ENCODE measurements around the gene SPX.
A peak's percentile ranks its signal among the peaks of the same experiment; 100 is the strongest.

The SPX gene

GRCh38 chr12:21539797-21540196 lies 13.7 kb downstream of the SPX start:
- DNase-seq = peak in 1 of 5 experiments; percentile 57

- no peak for DNase-seq
Measured at GRCh38 chr12:21541773-21542172, 15.7 kb downstream of the SPX start.

GRCh38 chr12:21542403-21542802 lies 16.3 kb downstream of the SPX start:
- no peak for DNase-seq

GRCh38 chr12:21543151-21543550 lies 17.1 kb downstream of the SPX start:
- DNase-seq = no peak

- DNase-seq = no peak
Measured at GRCh38 chr12:21545557-21545956, 19.5 kb downstream of the SPX start.

GRCh38 chr12:21546716-21547115 lies 20.6 kb downstream of the SPX start:
- DNase-seq = no peak

GRCh38 chr12:21547437-21547836 lies 21.3 kb downstream of the SPX start:
- no peak for DNase-seq

- no peak for DNase-seq
Measured at GRCh38 chr12:21551841-21552465, 25.9 kb downstream of the SPX start.

- DNase-seq = no peak
Measured at GRCh38 chr12:21552635-21553328, 26.7 kb downstream of the SPX start.

- DNase-seq = no peak
Measured at GRCh38 chr12:21553329-21553675, 27.2 kb downstream of the SPX start.

- DNase-seq = no peak
Measured at GRCh38 chr12:21558100-21558679, 32.1 kb downstream of the SPX start.

GRCh38 chr12:21559855-21560569 lies 33.9 kb downstream of the SPX start:
- peak in 1 of 5 experiments; percentile 58 for DNase-seq

- DNase-seq = peak in 1 of 5 experiments; percentile 60
Measured at GRCh38 chr12:21561158-21561557, 35.1 kb downstream of the SPX start.

- no peak for DNase-seq
Measured at GRCh38 chr12:21562859-21563258, 36.8 kb downstream of the SPX start.

- no peak for DNase-seq
Measured at GRCh38 chr12:21566223-21566906, 40.3 kb downstream of the SPX start.

- no peak for DNase-seq
Measured at GRCh38 chr12:21566907-21567394, 40.9 kb downstream of the SPX start.

GRCh38 chr12:21568115-21568514 lies 42.0 kb downstream of the SPX start:
- no peak for DNase-seq

- no peak for DNase-seq
Measured at GRCh38 chr12:21571046-21571445, 45.0 kb downstream of the SPX start.

GRCh38 chr12:21573733-21574358 lies 47.8 kb downstream of the SPX start:
- DNase-seq = no peak

- no peak for DNase-seq
Measured at GRCh38 chr12:21576431-21576830, 50.3 kb downstream of the SPX start.

- DNase-seq = no peak
Measured at GRCh38 chr12:21577516-21577915, 51.4 kb downstream of the SPX start.

- no peak for DNase-seq
Measured at GRCh38 chr12:21580748-21581516, 54.8 kb downstream of the SPX start.
